NOMO-1 treated with dmso at 0.1 percent for 144 hours (cell line): Measurements from ENCODE around the gene CEP350.
"Not testable (repeated sequence)": the region's sequence is repeated elsewhere in the genome, so short reads cannot be mapped to it uniquely, and the experiment has no call there.

Experiments used
- DNase-seq: peaks from one replicate; lab custom pipeline; 2025; ENCODE audit not compliant: unreplicated experiment; lab: John Stamatoyannopoulos, UW

Gene CEP350

GRCh38 chr1:179978199-179979079 is 23.8 kb downstream of the CEP350 start:
- no peak for DNase-seq

GRCh38 chr1:179984101-179984500 is 29.5 kb downstream of the CEP350 start:
- no peak for DNase-seq

- DNase-seq: no peak
Observed at GRCh38 chr1:179984942-179985341, 30.3 kb downstream of the CEP350 start.

GRCh38 chr1:179990847-179991246 is 36.2 kb downstream of the CEP350 start:
- no peak for DNase-seq

DNA sequence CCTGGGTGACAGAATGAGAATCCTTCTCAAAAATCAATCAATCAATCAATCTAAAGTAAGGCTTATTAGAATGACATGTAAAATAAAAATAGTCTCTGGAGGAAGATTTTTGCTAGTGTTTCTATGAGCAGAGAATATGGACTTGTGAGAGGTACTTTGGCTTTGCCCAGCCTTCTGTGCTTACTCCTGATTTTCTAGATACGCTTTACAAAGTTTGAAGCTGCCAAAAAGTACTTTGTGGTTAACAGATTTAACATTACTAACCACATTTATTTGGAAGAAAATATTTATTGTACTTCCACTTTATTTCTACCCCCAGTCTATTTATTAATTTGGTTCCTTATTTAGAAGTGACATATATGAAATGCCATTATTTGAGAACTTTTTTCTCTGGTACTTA is 41.0 kb downstream of the CEP350 start:
- no peak for DNase-seq

GRCh38 chr1:179996099-179996498 is 41.5 kb downstream of the CEP350 start:
- DNase-seq: no peak

GRCh38 chr1:180000575-180000974 is 46.0 kb downstream of the CEP350 start:
- no peak for DNase-seq

- DNase-seq: no peak
Observed at GRCh38 chr1:180002437-180002836, 47.8 kb downstream of the CEP350 start.

DNA sequence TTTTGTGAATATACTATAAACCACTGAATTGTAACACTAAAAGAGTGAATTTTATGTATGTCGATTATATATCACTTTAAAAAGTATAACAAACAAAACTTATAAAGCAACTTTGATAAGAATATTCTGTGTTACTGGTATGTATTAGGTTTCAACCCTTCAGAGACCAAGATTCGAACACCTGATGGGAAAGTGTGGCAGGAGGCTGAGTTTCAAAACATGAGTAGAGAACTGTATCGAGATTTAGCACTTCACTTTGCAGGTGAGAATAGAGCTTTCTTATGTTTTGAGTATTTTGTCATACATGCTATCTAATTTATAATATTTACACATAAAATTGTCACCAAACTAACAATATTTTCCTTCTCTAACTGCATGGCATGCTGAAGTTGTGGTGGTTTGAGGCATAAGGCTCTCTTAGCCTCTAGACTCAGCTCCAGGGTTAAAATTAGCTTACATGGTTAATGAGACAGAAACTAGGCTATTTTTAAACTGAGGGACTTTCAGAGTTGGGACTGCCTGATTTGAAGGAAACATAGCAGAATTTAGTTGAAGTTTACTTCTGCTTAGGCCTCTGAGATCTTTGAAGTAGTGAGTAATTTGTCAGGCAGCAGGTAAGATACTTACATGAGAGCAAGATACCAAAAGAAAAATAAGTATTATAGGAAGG is 48.6 kb downstream of the CEP350 start:
- DNase-seq: no peak

DNA sequence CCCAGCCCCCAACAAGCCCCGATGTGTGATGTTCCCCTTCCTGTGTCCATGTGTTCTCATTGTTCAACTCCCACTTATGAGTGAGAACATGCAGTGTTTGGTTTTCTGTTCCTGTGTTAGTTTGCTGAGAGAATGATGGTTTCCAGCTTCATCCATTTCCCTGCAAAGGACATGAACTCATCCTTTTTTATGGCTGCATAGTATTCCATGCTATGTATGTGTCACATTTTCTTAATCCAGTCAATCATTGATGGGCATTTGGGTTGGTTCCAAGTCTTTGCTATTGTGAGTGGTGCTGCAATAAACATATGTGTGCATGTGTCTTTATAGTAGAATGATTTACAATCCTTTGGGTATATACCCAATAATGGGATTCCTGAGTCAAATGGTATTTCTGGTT is 52.2 kb downstream of the CEP350 start:
- not testable (repeated sequence) for DNase-seq

DNA sequence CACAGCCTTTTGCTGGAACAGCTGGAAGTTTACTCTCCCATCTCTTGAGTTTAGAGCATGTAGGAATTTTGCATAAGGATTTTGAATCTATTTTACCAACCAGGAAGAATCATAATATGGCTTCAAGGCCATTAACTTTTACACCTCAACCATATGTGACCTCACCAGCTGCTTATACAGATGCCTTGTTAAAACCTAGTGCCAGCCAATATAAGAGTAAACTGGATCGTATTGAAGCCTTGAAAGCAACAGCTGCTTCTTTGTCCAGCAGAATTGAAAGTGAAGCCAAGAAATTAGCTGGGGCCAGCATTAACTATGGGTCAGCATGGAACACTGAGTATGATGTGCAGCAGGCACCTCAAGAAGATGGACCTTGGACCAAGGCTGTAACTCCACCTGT is 65.4 kb downstream of the CEP350 start:
- no peak for DNase-seq

DNA sequence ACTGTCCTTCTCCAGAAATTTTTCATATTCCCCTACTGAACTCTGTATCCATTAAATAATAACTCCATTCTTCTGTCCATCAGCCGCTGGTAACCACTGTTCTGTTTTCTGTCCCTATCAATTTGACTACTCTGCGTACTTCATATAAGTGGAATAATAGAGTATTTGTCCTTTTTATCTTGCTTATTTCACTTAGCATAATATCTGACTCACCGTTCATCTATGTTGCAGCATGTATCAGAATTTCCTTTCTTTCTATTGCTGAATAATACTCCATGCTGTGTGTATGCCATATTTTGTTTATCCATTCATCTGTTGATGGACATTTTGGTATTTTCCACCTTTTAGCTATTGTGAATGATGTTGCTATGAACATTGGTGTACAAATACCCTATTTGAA is 71.9 kb downstream of the CEP350 start:
- DNase-seq: no peak

DNA sequence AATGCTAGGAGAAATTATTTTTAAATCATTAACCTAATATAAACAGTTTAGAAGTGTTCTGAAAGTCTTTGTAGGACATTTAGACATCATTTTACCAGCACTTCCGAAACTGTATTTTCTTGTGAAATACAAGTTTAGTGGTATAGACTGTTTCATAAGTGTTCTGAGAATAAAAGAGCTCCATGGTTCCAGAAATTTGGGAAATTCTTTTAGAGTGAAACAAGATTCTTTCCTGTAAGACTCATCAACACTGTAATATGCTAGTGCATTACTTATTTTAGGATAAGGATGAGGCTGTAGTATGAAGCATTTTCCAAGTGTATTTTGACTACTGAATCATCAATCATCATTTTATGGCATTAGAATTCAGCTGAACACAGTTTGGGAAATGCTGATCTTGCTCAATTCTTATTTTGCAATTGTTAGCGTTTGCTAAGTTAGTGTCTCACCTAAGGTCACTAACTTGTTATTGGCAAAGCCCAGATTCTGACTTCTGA is 73.4 kb downstream of the CEP350 start:
- peak; percentile 4 for DNase-seq

GRCh38 chr1:180028864-180029263 is 74.3 kb downstream of the CEP350 start:
- no peak for DNase-seq

- DNase-seq: no peak
Observed at GRCh38 chr1:180029524-180030135, 75.0 kb downstream of the CEP350 start.

DNA sequence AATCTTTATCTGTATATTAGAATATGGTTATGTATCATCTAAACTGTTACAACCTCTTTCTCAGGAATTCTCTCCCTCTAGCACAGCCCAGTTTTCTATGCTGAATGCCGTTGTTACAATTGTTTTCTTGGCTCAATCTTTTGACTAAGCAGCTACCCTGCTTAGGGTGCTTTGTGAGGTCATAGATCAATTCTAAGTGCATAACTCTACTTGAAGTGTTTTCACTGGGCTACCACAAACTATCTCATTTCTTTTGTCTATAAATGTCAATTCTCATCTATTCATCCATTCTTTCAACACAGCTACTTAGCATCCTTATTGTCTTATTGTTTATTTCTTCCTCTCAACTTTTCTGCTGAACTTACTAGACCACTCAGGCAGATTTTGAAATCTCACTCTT is 77.1 kb downstream of the CEP350 start:
- no peak for DNase-seq

GRCh38 chr1:180033390-180033789 is 78.8 kb downstream of the CEP350 start:
- no peak for DNase-seq

GRCh38 chr1:180040034-180040433 is 85.4 kb downstream of the CEP350 start:
- DNase-seq: no peak

GRCh38 chr1:180041582-180041981 is 87.0 kb downstream of the CEP350 start:
- DNase-seq: no peak

GRCh38 chr1:180042988-180043622 is 88.5 kb downstream of the CEP350 start:
- no peak for DNase-seq

GRCh38 chr1:180043785-180044184 is 89.2 kb downstream of the CEP350 start:
- DNase-seq: no peak
